A673 (cell line): ENCODE data around the gene ZSCAN10.

Source experiments
- CTCF ChIP-seq: fragments of 300-800, 200-600 bp; sonication (generic); conservative IDR thresholded peaks from 2 replicates; pipeline ENCODE4 v1.5.1; 2017; ENCODE audit warnings: low read depth, mild to moderate bottlenecking, antibody characterized with exemption, low read length, moderate library complexity, mixed read lengths
- EZH2 ChIP-seq: fragments of 200-600 bp; sonication (generic); IDR thresholded peaks from 2 replicates; pipeline ENCODE4 v1.6.1; 2017; ENCODE audit warnings: borderline replicate concordance, low read depth, mild to moderate bottlenecking, mixed read lengths, antibody characterized with exemption, low read length; ENCODE audit not compliant: poor library complexity, severe bottlenecking

- TF ChIP-seq CTCF (no peak), EZH2 (no peak)
Measured at GRCh38 chr16:3074860-3075522, 24.1 kb downstream of the ZSCAN10 start.
